GM19452 (cell line): Measurements from ENCODE around the gene CD177.
"Not testable (repeated sequence)": the region's sequence is repeated elsewhere in the genome, so short reads cannot be mapped to it uniquely, and the experiment has no call there.

Source experiments
- ATAC-seq: cut with Tn5 transposase; IDR thresholded peaks from one replicate; pipeline ENCODE4 v1.9.1; 2021; ENCODE audit not compliant: unreplicated experiment

The CD177 gene

GRCh38 chr19:43353606-43354304, at the start of gene CD177:
CD177 (plus strand) TSS chr19:43353686; CDS start chr19:43353715, 29 bp downstream.
- no peak for ATAC-seq

DNA sequence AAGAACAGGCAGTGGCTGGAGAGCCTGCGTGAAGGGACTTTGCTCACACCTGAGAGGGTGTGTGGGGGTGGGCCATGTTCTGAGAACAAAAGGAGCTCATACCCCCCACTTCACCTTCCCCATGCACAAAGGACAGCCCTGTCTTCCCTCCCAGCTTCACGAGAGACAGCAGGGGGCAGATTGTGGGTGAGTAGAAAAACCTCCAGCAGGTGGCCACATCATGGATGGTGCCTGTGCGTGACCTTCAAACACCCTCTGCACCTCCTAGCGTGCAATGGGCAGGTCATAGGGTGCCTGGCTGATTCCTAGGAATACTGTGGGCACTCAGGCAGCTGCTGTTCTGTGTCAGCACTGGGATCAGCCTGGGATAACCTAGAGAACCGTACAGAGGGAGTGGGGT, 47.8 kb upstream of the CD177 start:
- ATAC-seq = no peak

GRCh38 chr19:43306097-43306496, 47.4 kb upstream of the CD177 start:
- no peak for ATAC-seq

- no peak for ATAC-seq
Observed at GRCh38 chr19:43308244-43308815, 45.2 kb upstream of the CD177 start.

DNA sequence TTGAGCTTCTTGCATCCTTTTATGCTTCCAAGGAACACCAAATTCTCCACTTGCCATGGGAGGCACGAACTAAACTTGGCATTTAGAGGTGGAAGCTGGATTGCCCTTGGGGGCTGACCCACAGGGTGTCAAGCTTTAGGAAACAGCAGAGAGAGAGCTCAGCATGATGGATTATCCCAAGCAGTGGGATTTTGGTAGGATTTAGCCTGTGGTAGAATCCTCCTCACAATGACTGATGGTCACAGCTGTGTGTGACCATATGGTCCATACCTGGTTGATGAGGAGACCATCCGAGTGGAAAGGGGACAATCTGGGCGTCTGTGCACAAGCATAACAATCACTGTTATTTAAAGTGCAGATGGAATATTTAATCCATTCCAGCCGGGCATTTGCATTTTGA, 44.0 kb upstream of the CD177 start:
- no peak for ATAC-seq

DNA sequence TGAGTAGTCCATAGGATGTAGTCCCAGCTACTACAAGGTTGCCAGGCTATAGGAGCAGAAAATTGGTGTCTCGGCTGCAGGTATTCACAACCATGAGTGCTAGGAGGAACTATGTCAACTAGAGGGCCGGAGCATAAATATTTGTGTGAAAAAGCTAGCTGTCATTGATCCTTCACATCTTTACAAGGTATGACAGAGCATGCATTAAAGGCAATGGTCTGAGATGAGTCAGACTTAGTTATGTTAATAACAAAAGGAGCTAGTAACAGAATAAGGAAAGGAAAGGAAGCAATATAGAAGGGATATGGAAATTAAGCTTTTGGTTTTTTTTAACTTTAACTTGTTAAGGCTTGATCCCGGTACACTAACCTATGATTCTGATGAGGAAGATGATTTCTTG, 43.3 kb upstream of the CD177 start:
- ATAC-seq = no peak

GRCh38 chr19:43311256-43311655, 42.2 kb upstream of the CD177 start:
- no peak for ATAC-seq

DNA sequence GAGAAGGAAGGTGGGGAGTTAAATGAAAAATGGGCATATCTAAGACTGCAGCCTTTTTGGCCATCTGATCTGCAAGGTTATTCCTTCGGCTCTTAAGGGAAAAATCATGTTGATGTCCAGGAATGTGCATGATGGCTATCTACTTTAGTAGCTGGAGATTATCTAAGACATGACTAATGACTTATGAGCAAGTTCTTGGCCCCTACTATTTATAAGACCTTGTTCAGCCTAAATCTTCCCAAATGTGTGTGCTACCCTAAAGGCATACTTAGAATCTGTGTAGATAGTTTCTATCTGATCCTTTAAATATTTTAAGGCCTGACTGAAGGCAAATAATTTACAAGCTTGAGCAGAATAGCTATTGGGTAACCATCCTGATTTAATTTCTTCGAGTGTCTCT, 41.8 kb upstream of the CD177 start:
- no peak for ATAC-seq

DNA sequence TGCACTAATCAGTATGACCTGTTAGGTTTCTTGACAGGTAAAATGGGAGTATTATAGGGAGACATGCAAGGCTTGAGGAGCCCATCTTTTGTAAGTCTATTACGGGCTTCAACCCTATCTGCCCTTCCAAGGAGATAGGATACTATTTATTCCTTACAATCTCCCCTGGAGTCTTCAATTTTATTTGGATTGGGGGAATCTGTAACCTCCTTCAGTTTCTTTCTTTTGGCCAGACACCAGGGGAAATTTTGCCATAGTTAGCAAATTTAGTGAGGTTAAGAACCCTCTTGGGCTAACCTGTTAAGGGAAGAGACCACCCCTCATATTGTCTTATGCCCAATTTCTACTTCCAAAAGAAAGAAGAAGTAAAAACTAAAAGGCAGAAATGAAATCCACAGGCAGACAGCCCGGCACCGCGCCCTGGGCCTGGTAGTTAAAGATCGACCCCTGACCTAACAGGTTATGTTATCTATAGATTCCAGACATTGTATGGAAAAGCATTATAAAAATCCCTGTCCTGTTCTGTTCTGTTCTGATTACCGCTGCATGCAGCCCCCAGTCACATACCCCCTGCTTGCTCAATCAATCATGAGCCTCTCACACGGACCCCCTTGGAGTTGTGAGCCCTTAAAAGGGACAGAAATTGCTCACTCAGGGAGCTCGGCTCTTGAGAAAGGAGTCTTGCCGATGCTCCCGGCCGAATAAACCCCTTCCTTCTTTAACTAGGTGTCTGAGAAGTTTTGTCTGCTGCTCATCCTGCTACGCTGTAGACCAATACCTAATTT, 39.6 kb upstream of the CD177 start:
- ATAC-seq = no peak

- no peak for ATAC-seq
Observed at GRCh38 chr19:43315851-43316250, 37.6 kb upstream of the CD177 start.

DNA sequence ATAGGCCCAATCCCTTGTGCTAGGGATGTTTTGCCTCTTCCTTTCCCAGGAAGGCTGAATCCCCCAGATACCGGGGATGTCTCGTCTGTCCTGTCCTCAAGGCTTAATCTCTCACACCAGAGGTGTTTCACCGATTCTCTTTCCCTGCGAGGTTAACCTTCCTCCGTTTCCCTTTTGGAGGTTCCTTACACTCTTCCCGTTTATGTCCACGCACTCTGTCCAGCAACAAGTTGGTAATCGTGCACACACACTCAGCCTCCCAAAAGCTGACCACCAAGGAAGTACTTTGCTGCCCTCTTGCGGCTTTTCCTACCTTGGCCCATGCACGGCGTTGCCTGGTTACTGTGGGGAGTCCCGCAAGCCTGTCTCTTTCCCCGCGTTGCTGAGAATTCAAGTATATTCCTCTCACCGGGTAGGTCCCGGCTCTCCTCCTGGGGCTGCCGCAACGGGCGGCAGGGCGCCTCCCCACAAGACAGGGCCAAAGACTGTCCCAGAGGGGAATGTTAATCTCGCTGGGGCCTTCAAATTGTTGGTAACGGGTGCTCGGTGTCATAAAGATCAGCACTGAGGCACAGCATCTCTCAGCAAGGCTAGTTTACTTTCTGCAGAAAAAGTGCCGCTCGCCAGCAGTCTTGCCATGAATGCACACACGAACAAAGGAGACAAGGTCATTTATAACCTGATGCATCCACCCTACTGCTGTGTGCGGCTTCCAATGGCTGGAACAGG, 36.7 kb upstream of the CD177 start:
- no peak for ATAC-seq

- no peak for ATAC-seq
Observed at GRCh38 chr19:43318203-43318602, 35.3 kb upstream of the CD177 start.

DNA sequence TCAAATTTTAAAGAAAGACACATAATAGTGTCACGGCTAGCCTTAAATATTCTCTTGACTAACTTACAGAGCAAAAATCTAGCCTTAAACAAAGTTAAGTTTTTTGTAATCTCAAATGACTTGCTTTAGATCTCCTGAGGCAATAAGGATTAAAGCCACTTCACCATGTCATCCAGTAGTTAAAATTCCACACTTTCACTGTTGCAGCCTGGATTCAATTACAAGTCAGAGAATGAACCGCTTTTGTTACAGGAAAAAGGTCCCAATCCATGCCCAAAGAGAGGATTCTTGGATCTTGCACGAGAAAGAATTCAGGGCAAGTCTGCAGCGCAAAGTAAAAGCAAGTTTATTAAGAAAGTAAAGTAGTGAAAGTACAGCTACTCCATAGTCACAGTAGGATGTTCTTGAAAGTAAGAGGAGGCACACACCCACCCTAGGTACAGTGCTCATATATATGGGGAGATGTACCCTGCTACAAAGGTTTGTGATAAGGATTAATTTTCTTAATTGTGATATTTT, 34.6 kb upstream of the CD177 start:
- ATAC-seq = no peak

GRCh38 chr19:43320546-43320945, 32.9 kb upstream of the CD177 start:
- no peak for ATAC-seq

DNA sequence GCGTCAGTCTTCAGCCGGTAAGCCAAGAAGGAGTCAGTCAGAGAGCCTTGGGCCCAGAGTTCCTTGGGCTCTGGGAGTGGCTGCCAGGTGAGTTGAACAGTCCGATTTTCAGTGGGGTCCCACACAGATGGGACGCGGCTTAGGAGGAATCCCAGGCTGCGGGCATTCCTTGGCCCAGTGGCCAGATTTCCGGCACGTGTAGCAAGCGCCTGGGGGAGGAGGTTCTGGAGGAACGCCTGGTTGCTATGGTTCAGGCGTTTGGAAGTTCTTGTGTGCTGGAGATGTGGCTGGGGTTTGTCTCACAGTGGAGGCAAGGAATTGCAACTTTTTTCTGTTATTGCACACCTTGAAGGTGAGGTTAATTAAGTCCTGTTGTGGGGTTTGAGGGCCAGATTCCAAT, 26.7 kb upstream of the CD177 start:
- ATAC-seq = not testable (repeated sequence)

DNA sequence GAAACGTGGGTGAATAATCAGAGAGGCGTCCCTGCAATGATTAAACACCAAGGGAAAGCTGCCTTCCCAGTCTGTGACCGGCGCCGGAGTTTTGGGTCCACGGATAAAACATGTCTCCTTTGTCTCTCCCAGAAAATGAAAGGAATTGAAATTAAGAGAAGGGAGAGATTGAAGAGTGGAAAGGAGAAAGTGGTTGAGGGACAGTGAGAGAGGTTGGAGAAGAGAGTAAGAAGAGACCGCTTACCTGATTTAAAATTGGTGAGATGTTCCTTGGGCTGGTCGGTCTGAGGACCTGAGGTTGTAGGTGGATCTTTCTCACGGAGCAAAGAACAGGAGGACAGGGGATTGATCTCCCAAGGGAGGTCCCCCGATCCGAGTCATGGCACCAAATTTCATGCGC, 24.9 kb upstream of the CD177 start:
- not testable (repeated sequence) for ATAC-seq

DNA sequence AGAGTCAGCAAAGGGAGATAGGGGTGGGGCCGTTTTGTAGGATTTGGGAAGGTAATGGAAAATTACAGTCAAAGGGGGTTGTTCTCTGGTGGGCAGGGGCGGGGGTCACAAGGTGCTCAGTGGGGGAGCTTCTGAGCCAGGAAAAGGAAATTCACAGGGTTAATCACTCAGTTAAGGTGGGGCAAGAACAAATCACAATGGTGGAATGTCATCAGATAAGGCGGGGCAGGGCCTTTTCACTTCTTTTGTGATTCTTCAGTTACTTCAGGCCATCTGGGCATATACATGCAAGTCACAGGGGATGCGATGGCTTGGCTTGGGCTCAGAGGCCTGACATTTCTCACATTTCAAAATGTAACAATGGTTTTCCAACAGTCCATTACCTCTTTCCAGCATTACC, 24.4 kb upstream of the CD177 start:
- not testable (repeated sequence) for ATAC-seq

GRCh38 chr19:43329989-43330388, 23.5 kb upstream of the CD177 start:
- no peak for ATAC-seq

DNA sequence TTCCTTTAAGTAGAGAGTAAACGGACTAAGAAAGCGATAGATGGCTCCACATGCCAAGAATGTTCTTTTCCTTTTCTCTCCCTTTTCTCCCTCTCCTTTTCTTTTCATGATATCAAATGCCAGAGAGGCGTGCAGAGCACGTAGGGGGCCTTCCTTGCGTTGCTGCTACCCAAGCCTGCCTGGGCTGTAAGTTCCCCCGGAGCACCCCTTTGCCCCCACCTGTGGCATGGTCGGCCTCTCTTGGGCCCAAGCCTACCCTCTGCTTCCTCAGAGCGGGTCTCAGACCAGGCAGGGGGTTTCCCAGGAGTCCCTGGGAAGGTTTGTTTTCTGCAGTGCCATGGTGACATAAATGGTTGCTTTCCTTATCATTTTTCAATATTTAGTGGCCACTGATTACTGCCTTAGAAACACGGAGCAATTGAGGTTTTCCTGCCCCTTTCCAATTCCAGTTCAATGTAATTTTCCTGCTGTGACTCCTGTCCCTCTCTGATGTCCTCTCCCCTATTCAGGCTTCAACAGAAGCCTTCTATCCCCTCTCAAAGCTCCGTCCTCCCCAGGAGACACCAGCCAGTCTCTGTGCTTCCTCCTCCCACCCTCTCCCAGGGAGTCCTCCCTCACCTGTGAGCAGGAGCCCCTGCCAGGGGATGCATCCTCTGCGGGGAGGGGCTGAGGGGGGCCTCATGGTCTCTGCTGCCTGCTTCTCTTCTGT, 22.6 kb upstream of the CD177 start:
- ATAC-seq = no peak

GRCh38 chr19:43331435-43332010, 22.0 kb upstream of the CD177 start:
- ATAC-seq = no peak
